Esophagus squamous epithelium (tissue), 5 donors: ENCODE data around the gene ARHGAP8. TPM values are rescaled to one million over a fixed set of nuclear protein-coding genes. Genes with fewer than 3 reads are reported as not detected.

ENCODE experiments used
- DNase-seq: peaks from one replicate; lab custom pipeline; 2025; lab: John Stamatoyannopoulos, UW
- H3K27ac ChIP-seq, 4 donors: fragments of 200-600 bp; sonication (generic); one replicate each; pipeline ENCODE4 v1.5.1; 2016 to 2019; ENCODE audit warnings: mild to moderate bottlenecking in 1 of 4
- H3K27me3 ChIP-seq, 4 donors: fragments of 200-600 bp; sonication (generic); 1 replicate in 3 of 4; 2 replicates in 1 of 4; pipeline versions ENCODE4 v1.5.1 to v1.6.0; 2017 to 2021; ENCODE audit warnings: antibody characterized with exemption in 1 of 4
- H3K36me3 ChIP-seq, 3 donors: fragments of 200-600 bp; sonication (generic); one replicate each; pipeline ENCODE4 v1.5.1; 2016 to 2019
- H3K4me1 ChIP-seq, 3 donors: fragments of 200-600 bp; sonication (generic); one replicate each; pipeline ENCODE4 v1.5.1; 2017 to 2019
- H3K4me3 ChIP-seq, 4 donors: fragments of 200-600 bp; sonication (generic); 1 replicate in 3 of 4; 2 replicates in 1 of 4; pipeline ENCODE4 v1.5.1; 2016 to 2019; ENCODE audit warnings: mild to moderate bottlenecking in 2 of 4, moderate library complexity in 1 of 4
- H3K9me3 ChIP-seq, 3 donors: fragments of 200-600 bp; sonication (generic); one replicate each; pipeline ENCODE4 v1.5.1; 2016 to 2019
- CTCF ChIP-seq, 6 experiments: fragments of 450-650 bp in 4 of 6; fragments of 200-600 bp in 2 of 6; sonication (generic) in 2 of 6; IDR thresholded peaks; one replicate each; pipeline ENCODE4 v1.5.1; 2016 to 2019; ENCODE audit warnings: antibody characterized with exemption in 6 of 6, mild to moderate bottlenecking in 4 of 6, moderate library complexity in 4 of 6
- POLR2A ChIP-seq, 4 donors: fragments of 450-650 bp; IDR thresholded peaks; one replicate each; pipeline ENCODE4 v1.6.1; 2017; ENCODE audit warnings: antibody characterized with exemption in 4 of 4, mild to moderate bottlenecking in 4 of 4, moderate library complexity in 3 of 4
- WGBS, 2 donors: methylation state at CpG; one replicate each; pipeline ENCODE4 v1.1.5; 2018; 5-methylcytosine and 5-hydroxymethylcytosine counted together
- intact Hi-C: fragments of 100-400 bp; cut with DNase I; formaldehyde crosslinking; loops from one replicate; pipeline ENCODE4 v1.15.0; 2022
- total RNA-seq, 4 donors: library from RNA; depleted of rRNA; stranded (reverse); fragments of >200 nt; gene quantifications; one replicate each; pipeline ENCODE4 v1.1.0, GENCODE V29; 2016
- donor health status: DM: yes; HTN: yes; CAD: no.

The ARHGAP8 gene
- total RNA-seq, 4 donors from 2014 or later = 3.6 to 15.0 (median 11.5) TPM

- Histone ChIP-seq H3K27ac (no peak overlapping the region), H3K36me3 (peaks cover 0 to 12% (median 0%) of the 10 kb centered on the region in 3 donors), H3K4me1 (no peaks in the 10 kb centered on the region), H3K4me3 (no peak overlapping the region), H3K27me3 (no peaks in the 10 kb centered on the region), H3K9me3 (peaks cover 0 to 16% (median 3%) of the 10 kb centered on the region in 3 donors)
- DNase-seq = no peak
- TF ChIP-seq CTCF (IDR thresholded peaks at IDR 0.05) = no peak
- no peak for TF ChIP-seq POLR2A (IDR thresholded peaks at IDR 0.05)
- intact Hi-C loops = no loop called here
- WGBS, 2 donors = 72 to 89% methylated on average over 13 of the region's 15 CpGs
Observed at GRCh38 chr22:44837481-44837880, 85.1 kb downstream of the ARHGAP8 start.

GRCh38 chr22:44838316-44839016 is 86.1 kb downstream of the ARHGAP8 start:
- H3K27ac ChIP-seq = no peak overlapping the region
- H3K9me3 ChIP-seq = peaks cover 0 to 17% (median 3%) of the 10 kb centered on the region in 3 donors
- intact Hi-C loops = no loop called here
- H3K4me3 ChIP-seq = no peak overlapping the region
- H3K4me1 ChIP-seq = no peaks in the 10 kb centered on the region
- H3K27me3 ChIP-seq = no peaks in the 10 kb centered on the region
- peaks cover 0 to 12% (median 0%) of the 10 kb centered on the region in 3 donors for H3K36me3 ChIP-seq
- no peak for TF ChIP-seq POLR2A (IDR thresholded peaks at IDR 0.05)
- no peak for DNase-seq
- 83 to 92% methylated on average over 9 to 13 of the region's 16 CpGs for WGBS, 2 donors

- Histone ChIP-seq H3K27ac (no peak overlapping the region), H3K4me3 (no peak overlapping the region), H3K27me3 (no peaks in the 10 kb centered on the region), H3K36me3 (peaks cover 0 to 12% (median 0%) of the 10 kb centered on the region in 3 donors), H3K4me1 (no peaks in the 10 kb centered on the region), H3K9me3 (peaks cover 0 to 23% (median 6%) of the 10 kb centered on the region in 3 donors)
- TF ChIP-seq POLR2A (IDR thresholded peaks at IDR 0.05) (no peak), CTCF (IDR thresholded peaks at IDR 0.05) (no peak)
- 74 to 89% methylated on average over 2 to 5 of the region's 7 CpGs for WGBS, 2 donors
- no peak for DNase-seq
- intact Hi-C loops = no loop called here
Observed at GRCh38 chr22:44839061-44839460, 86.7 kb downstream of the ARHGAP8 start.

GRCh38 chr22:44839721-44840120 is 87.3 kb downstream of the ARHGAP8 start:
- TF ChIP-seq POLR2A (IDR thresholded peaks at IDR 0.05) = no peak
- TF ChIP-seq CTCF (IDR thresholded peaks at IDR 0.05) = no peak

GRCh38 chr22:44840611-44841322 is 88.4 kb downstream of the ARHGAP8 start:
- 76 to 78% methylated on average over 16 to 26 of the region's 30 CpGs for WGBS, 2 donors
- Histone ChIP-seq H3K36me3 (peaks cover 0 to 3% (median 0%) of the 10 kb centered on the region in 3 donors), H3K27ac (no peak overlapping the region), H3K27me3 (no peaks in the 10 kb centered on the region), H3K4me3 (no peak overlapping the region), H3K4me1 (no peaks in the 10 kb centered on the region), H3K9me3 (peaks cover 0 to 19% (median 10%) of the 10 kb centered on the region in 3 donors)
- TF ChIP-seq CTCF (IDR thresholded peaks at IDR 0.05) = no peak
- no peak for TF ChIP-seq POLR2A (IDR thresholded peaks at IDR 0.05)
- DNase-seq = no peak
- intact Hi-C loops = no loop called here

More at GRCh38 chr22:44839721-44840120, 87.3 kb downstream of the ARHGAP8 start:
- H3K4me3 ChIP-seq = no peak overlapping the region
- H3K27me3 ChIP-seq = no peaks in the 10 kb centered on the region
- H3K4me1 ChIP-seq = no peaks in the 10 kb centered on the region
- H3K27ac ChIP-seq = no peak overlapping the region
- intact Hi-C loops = no loop called here
- peaks cover 0 to 26% (median 10%) of the 10 kb centered on the region in 3 donors for H3K9me3 ChIP-seq
- no peak for DNase-seq
- WGBS, 2 donors = 91 to 94% methylated on average over 6 to 7 of the region's 13 CpGs
- H3K36me3 ChIP-seq = peaks cover 0 to 12% (median 0%) of the 10 kb centered on the region in 3 donors
